ENCODE data around the gene EIF2D. TPM values are rescaled to one million over a fixed set of nuclear protein-coding genes. Genes with fewer than 3 reads are reported as not detected.

The EIF2D gene
- total and polyA plus RNA-seq, 7 donors, result 27.0 to 59.6 (median 43.3) TPM

DNA sequence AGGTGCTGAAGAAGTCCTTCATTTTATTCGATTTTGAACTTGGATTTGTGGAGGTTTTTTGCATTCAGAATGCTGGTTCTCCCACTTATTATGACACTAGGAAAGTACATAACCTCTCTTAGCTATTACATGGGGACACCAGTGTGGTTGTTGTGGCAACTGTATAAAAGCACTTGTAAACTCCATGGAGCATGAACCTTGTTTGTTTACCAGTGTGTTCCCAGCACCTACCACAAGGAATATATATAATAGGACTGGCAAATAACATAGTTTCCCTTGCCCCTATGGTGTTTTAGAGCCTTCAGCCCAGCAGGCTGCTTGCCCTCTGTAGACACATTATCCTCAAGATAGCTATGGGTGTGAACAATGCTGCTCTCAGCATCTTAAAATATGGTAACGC is 61.8 kb downstream of the EIF2D start:
- WGBS, 2 donors, result 72 to 81% methylated on average over 2 of the region's 2 CpGs
- no peak for TF ChIP-seq EP300 (IDR thresholded peaks at IDR 0.05)
- no peak for TF ChIP-seq POLR2A (IDR thresholded peaks at IDR 0.05)
- TF ChIP-seq, protein P1, sequence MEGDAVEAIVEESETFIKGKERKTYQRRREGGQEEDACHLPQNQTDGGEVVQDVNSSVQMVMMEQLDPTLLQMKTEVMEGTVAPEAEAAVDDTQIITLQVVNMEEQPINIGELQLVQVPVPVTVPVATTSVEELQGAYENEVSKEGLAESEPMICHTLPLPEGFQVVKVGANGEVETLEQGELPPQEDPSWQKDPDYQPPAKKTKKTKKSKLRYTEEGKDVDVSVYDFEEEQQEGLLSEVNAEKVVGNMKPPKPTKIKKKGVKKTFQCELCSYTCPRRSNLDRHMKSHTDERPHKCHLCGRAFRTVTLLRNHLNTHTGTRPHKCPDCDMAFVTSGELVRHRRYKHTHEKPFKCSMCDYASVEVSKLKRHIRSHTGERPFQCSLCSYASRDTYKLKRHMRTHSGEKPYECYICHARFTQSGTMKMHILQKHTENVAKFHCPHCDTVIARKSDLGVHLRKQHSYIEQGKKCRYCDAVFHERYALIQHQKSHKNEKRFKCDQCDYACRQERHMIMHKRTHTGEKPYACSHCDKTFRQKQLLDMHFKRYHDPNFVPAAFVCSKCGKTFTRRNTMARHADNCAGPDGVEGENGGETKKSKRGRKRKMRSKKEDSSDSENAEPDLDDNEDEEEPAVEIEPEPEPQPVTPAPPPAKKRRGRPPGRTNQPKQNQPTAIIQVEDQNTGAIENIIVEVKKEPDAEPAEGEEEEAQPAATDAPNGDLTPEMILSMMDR (IDR thresholded peaks at IDR 0.05), result no peak
- no peak for TF ChIP-seq POLR2AphosphoS5 (IDR thresholded peaks at IDR 0.05)
- Histone ChIP-seq H3K4me1 (peaks cover 0 to 8% (median 3%) of the 10 kb centered on the region in 4 donors), H3K9me3 (no peaks in the 10 kb centered on the region), H3K27ac (no peak overlapping the region), H3K27me3 (no peaks in the 10 kb centered on the region), H3K36me3 (no peaks in the 10 kb centered on the region), H3K4me3 (no peak overlapping the region)
- intact Hi-C loops (cut with DNase I), result no loop called here
- DNase-seq, result no peak

DNA sequence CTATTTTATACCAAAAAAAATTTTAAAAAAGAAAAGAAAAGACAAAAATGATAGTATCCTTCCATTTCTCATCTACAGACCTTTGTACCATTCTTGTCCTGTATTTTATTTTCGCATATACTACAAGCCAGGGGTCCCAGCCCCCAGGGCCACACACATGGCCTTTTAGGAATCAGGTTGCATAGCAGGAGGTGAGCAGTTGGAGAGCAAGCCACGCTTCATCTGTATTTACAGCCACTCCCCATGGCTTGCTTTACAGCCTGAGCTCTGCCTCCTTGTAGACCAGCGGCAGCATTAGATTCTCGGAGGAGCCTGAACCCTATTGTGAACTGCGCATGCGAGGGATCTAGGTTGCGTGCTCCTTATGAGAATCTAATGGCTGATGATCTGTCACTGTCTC is 65.2 kb downstream of the EIF2D start:
- intact Hi-C loops (cut with DNase I), result no loop called here
- 82 to 85% methylated on average over 7 of the region's 7 CpGs for WGBS, 2 donors

DNA sequence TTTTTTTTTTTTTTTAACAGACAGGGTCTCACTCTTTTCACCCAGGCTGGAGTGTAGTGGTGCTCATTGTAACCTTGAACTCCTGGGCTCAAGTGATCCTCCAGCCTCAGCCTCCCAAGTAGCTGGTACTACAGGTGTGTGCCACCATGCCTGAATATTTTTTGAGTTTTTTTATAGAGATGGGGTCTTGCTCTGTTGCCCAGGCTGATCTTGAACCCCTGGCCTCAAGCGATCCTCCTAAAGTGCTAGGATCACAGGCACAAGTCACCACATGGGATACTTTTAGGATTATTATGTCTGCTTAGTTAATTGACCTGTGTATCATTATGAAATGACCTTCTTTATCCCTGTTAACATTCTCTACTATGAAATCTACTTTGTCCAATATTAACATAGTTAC is 66.9 kb downstream of the EIF2D start:
- intact Hi-C loops (cut with DNase I), result no loop called here
- Histone ChIP-seq H3K4me3 (no peak overlapping the region), H3K36me3 (no peaks in the 10 kb centered on the region), H3K27ac (no peak overlapping the region), H3K27me3 (no peaks in the 10 kb centered on the region), H3K4me1 (peaks cover 0 to 4% (median under 1%) of the 10 kb centered on the region in 4 donors), H3K9me3 (no peaks in the 10 kb centered on the region)
- WGBS, 2 donors, result 98 to 100% methylated on average over 1 of the region's 1 CpG
- DNase-seq, result no peak
- TF ChIP-seq POLR2AphosphoS5 (IDR thresholded peaks at IDR 0.05) (no peak), POLR2A (IDR thresholded peaks at IDR 0.05) (no peak), EP300 (IDR thresholded peaks at IDR 0.05) (no peak)
- TF ChIP-seq, protein P1 (IDR thresholded peaks at IDR 0.05), result no peak

More for the DNA sequence above, 65.2 kb downstream of the EIF2D start:
- H3K4me3 ChIP-seq, result no peak overlapping the region
- no peak for DNase-seq
- no peaks in the 10 kb centered on the region for H3K4me1 ChIP-seq
- H3K27me3 ChIP-seq, result no peaks in the 10 kb centered on the region
- H3K9me3 ChIP-seq, result no peaks in the 10 kb centered on the region
- TF ChIP-seq, protein P1 (IDR thresholded peaks at IDR 0.05), result no peak
- TF ChIP-seq EP300 (IDR thresholded peaks at IDR 0.05) (no peak), POLR2A (IDR thresholded peaks at IDR 0.05) (no peak), POLR2AphosphoS5 (IDR thresholded peaks at IDR 0.05) (no peak)
- H3K36me3 ChIP-seq, result no peaks in the 10 kb centered on the region
- no peak overlapping the region for H3K27ac ChIP-seq

DNA sequence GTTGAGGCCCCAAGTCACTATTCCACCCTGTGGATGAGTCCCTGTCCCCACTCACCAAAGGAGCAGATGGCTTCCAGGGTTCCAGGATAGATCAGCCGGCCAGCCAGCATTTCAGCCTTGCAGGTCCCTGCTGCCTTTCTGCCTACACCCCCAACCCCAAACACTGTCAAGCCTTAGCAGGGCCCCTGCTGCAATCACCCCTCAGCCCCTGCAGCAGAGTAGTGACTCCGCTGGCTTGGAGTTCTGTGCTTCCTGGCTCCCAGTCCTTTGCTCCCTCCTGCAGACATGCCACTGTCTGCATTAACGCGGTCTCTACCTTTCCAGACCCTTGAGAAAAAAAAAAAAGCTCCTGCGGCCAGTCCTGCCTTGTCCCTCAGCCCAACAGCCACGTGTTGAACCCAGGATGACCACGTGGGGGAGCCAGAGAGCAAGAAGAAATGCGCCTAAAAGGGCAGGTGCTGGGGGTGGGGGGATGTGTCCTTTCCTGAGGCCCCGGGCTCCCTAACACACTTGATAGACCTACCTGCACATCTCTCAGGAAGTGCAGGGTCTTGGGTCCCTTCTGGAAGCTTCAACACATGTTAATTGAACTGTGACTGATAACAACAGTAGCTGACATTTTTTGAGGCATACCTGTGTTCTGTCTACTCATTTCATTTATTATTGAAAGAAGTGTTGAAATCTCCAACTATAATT is 67.6 kb downstream of the EIF2D start:
- DNase-seq, result peak; percentile 74
- TF ChIP-seq POLR2A (IDR thresholded peaks at IDR 0.05), result no peak
- TF ChIP-seq, protein P1 (IDR thresholded peaks at IDR 0.05), result peak; percentile 21 to 90 (median 60)
- Histone ChIP-seq H3K9me3 (no peaks in the 10 kb centered on the region), H3K4me3 (no peak overlapping the region), H3K27ac (no peak overlapping the region), H3K27me3 (no peaks in the 10 kb centered on the region), H3K36me3 (no peaks in the 10 kb centered on the region), H3K4me1 (peaks cover 0 to 10% (median 7%) of the 10 kb centered on the region in 4 donors)
- WGBS, 2 donors, result 12 to 16% methylated on average over 9 of the region's 9 CpGs
- intact Hi-C loops (cut with DNase I), result loop anchor here (1.0 kb wide), 1 partner anchor 39 kb away; no protein-coding TSS in a partner anchor

Other genes starting within 250 kb of the EIF2D start
- gene IKBKE, start 142.0 kb downstream of the EIF2D start, total RNA-seq, result 1 to 10 TPM; 1.6 to 3.2 (median 2.7) TPM
- 10 to 100 TPM in 1 of 3 donors, 1 to 10 TPM in 2; 7.2 to 23.2 (median 9.9) TPM for gene IKBKE, start 142.0 kb downstream of the EIF2D start, polyA plus RNA-seq
- 1 to 10 TPM; 3.6 to 6.9 (median 4.8) TPM for gene RASSF5, start 104.9 kb downstream of the EIF2D start, total RNA-seq
- gene RASSF5, start 104.9 kb downstream of the EIF2D start, polyA plus RNA-seq, result 10 to 100 TPM in 1 of 3 donors, 1 to 10 TPM in 2; 2.5 to 25.9 (median 4.2) TPM
- 1 to 10 TPM; 3.2 to 7.8 (median 6.2) TPM for gene DYRK3, start 23.1 kb upstream of the EIF2D start, total RNA-seq
- gene DYRK3, start 23.1 kb upstream of the EIF2D start, polyA plus RNA-seq, result 1 to 10 TPM in 1 of 3 donors, under 1 TPM in 2; 0.60 to 1.3 (median 0.92) TPM
- gene MAPKAPK2, start 72.4 kb upstream of the EIF2D start, total RNA-seq, result 10 to 100 TPM; 32.1 to 61.4 (median 40.5) TPM
- 10 to 100 TPM; 37.8 to 55.5 (median 39.3) TPM for gene MAPKAPK2, start 72.4 kb upstream of the EIF2D start, polyA plus RNA-seq
- not detected for gene IL19, start 158.3 kb upstream of the EIF2D start, total RNA-seq
- gene IL19, start 158.3 kb upstream of the EIF2D start, polyA plus RNA-seq, result under 1 TPM in 1 of 3 donors, not detected in 2; 0.10 TPM
- gene IL10, start 160.0 kb upstream of the EIF2D start, total RNA-seq, result 10 to 100 TPM in 2 of 4 donors, 1 to 10 TPM in 2; 1.7 to 11.1 (median 8.2) TPM
- gene IL10, start 160.0 kb upstream of the EIF2D start, polyA plus RNA-seq, result 10 to 100 TPM in 1 of 3 donors, 1 to 10 TPM in 2; 1.6 to 16.8 (median 2.8) TPM